H9 (cell line): ENCODE data around the gene RDH14. TPM values are rescaled to one million over a fixed set of nuclear protein-coding genes. Genes with fewer than 3 reads are reported as not detected.

Experiments used
- DNase-seq: peaks from one replicate; pipeline ENCODE4 v3.0.0-alpha.2; 2017
- H2AFZ ChIP-seq: one replicate; pipeline ENCODE4 v1.6.1; 2013; ENCODE audit warnings: mild to moderate bottlenecking, low read length, control low read depth, moderate library complexity
- H2AK5ac ChIP-seq: 2 replicates; pipeline ENCODE4 v1.6.1; 2013; ENCODE audit warnings: low read length, control low read depth, mixed read lengths; ENCODE audit not compliant: insufficient read length
- H2BK120ac ChIP-seq: one replicate; pipeline ENCODE4 v1.6.1; 2013; ENCODE audit warnings: low read depth, mild to moderate bottlenecking, low read length, control low read depth, inconsistent platforms; ENCODE audit not compliant: poor library complexity, severe bottlenecking
- H2BK12ac ChIP-seq: 2 replicates; pipeline ENCODE4 v1.6.1; 2013; ENCODE audit warnings: low read length, control low read depth, mixed read lengths, low read depth; ENCODE audit not compliant: insufficient read length
- H2BK15ac ChIP-seq: 2 replicates; pipeline ENCODE4 v1.6.1; 2013; ENCODE audit warnings: low read depth, low read length, control low read depth
- H2BK20ac ChIP-seq: one replicate; pipeline ENCODE4 v1.6.1; 2013; ENCODE audit warnings: low read depth, mild to moderate bottlenecking, low read length, control low read depth, inconsistent platforms; ENCODE audit not compliant: poor library complexity, severe bottlenecking
- H2BK5ac ChIP-seq: 2 replicates; pipeline ENCODE4 v1.6.1; 2013; ENCODE audit warnings: low read length, control low read depth, mixed read lengths; ENCODE audit not compliant: insufficient read length
- H3K14ac ChIP-seq: 2 replicates; pipeline ENCODE4 v1.6.1; 2013; ENCODE audit warnings: low read length, control low read depth; ENCODE audit not compliant: insufficient read depth
- H3K18ac ChIP-seq: 2 replicates; pipeline ENCODE4 v1.6.1; 2013; ENCODE audit warnings: low read depth, mild to moderate bottlenecking, mixed read lengths, low read length, control low read depth; ENCODE audit not compliant: insufficient read length
- H3K23ac ChIP-seq: 2 replicates; pipeline ENCODE4 v1.6.1; 2013; ENCODE audit warnings: low read length, control low read depth, mixed read lengths, low read depth; ENCODE audit not compliant: insufficient read length
- H3K23me2 ChIP-seq: 2 replicates; pipeline ENCODE4 v1.6.1; 2013; ENCODE audit warnings: low read depth, mild to moderate bottlenecking, mixed read lengths, low read length, control low read depth; ENCODE audit not compliant: insufficient read length, poor library complexity, severe bottlenecking
- H3K27ac ChIP-seq: 2 replicates; pipeline ENCODE4 v1.5.1; 2013; ENCODE audit warnings: low read length, control low read depth, mixed read lengths, low read depth; ENCODE audit not compliant: insufficient read length
- H3K27me3 ChIP-seq: 2 replicates; pipeline ENCODE4 v1.6.1; 2013; ENCODE audit warnings: low read length, control low read depth, inconsistent platforms; ENCODE audit not compliant: insufficient read depth
- H3K4ac ChIP-seq: 2 replicates; pipeline ENCODE4 v1.6.1; 2013; ENCODE audit warnings: low read depth, mild to moderate bottlenecking, control low read depth, inconsistent platforms, low read length, moderate library complexity
- H3K4me1 ChIP-seq: 2 replicates; pipeline ENCODE4 v1.6.1; 2013; ENCODE audit warnings: low read length, control low read depth, inconsistent platforms; ENCODE audit not compliant: insufficient read depth
- H3K4me2 ChIP-seq: 2 replicates; pipeline ENCODE4 v1.6.1; 2013; ENCODE audit warnings: low read length, control low read depth, mixed read lengths; ENCODE audit not compliant: insufficient read length, insufficient read depth
- H3K56ac ChIP-seq: 2 replicates; pipeline ENCODE4 v1.6.1; 2013; ENCODE audit warnings: low read depth, mild to moderate bottlenecking, mixed read lengths, low read length, control low read depth; ENCODE audit not compliant: insufficient read length
- H3K79me1 ChIP-seq: 2 replicates; pipeline ENCODE4 v1.6.1; 2013; ENCODE audit warnings: low read depth, mild to moderate bottlenecking, moderate library complexity, low read length, control low read depth, inconsistent platforms; ENCODE audit not compliant: insufficient read depth, poor library complexity, severe bottlenecking
- H3K79me2 ChIP-seq: 2 replicates; pipeline ENCODE4 v1.6.1; 2013; ENCODE audit warnings: low read length, control low read depth, inconsistent platforms; ENCODE audit not compliant: insufficient read depth
- H3K9ac ChIP-seq: 2 replicates; pipeline ENCODE4 v1.6.1; 2013; ENCODE audit warnings: low read length, control low read depth, mixed read lengths; ENCODE audit not compliant: insufficient read length; ENCODE audit errors: extremely low read depth
- H3K9me3 ChIP-seq: one replicate; pipeline ENCODE4 v1.6.1; 2013; ENCODE audit warnings: low read depth, low read length, inconsistent platforms; ENCODE audit not compliant: control insufficient read depth
- H3T11ph ChIP-seq: one replicate; pipeline ENCODE4 v1.6.1; 2013; ENCODE audit warnings: mild to moderate bottlenecking, low read length, control low read depth, inconsistent platforms
- H4K20me1 ChIP-seq: one replicate; pipeline ENCODE4 v1.6.1; 2013; ENCODE audit not compliant: control insufficient read depth, insufficient read length, insufficient read depth
- H4K5ac ChIP-seq: 2 replicates; pipeline ENCODE4 v1.6.1; 2013; ENCODE audit warnings: low read depth, mild to moderate bottlenecking, mixed read lengths, low read length, control low read depth; ENCODE audit not compliant: insufficient read length
- H4K8ac ChIP-seq: replicated peaks from 2 replicates; pipeline ENCODE4 v1.6.1; 2013; ENCODE audit warnings: low read length, control low read depth, mixed read lengths, low read depth; ENCODE audit not compliant: insufficient read length
- H4K91ac ChIP-seq: 2 replicates; pipeline ENCODE4 v1.6.1; 2013; ENCODE audit warnings: low read depth, mild to moderate bottlenecking, moderate library complexity, mixed read lengths, low read length, control low read depth; ENCODE audit not compliant: insufficient read length
- H3K27ac Mint-ChIP-seq, 3 experiments: 2 replicates in 2 of 3; 3 replicates in 1 of 3; pipeline ENCODE4 v1.8.0; 2020 to 2021; ENCODE audit warnings: mixed read lengths in 3 of 3, mild to moderate bottlenecking in 1 of 3, moderate library complexity in 1 of 3
- H3K27me3 Mint-ChIP-seq: 2 replicates; pipeline ENCODE4 v1.8.0; 2021; ENCODE audit warnings: low read depth, mild to moderate bottlenecking, moderate library complexity, mixed read lengths
- H3K36me3 Mint-ChIP-seq, 3 experiments: 2 replicates in 2 of 3; 3 replicates in 1 of 3; pipeline ENCODE4 v1.8.0; 2020 to 2021; ENCODE audit warnings: low read depth in 3 of 3, mixed read lengths in 3 of 3; ENCODE audit not compliant: insufficient read depth in 1 of 3
- H3K4me1 Mint-ChIP-seq, 2 experiments: 2 replicates each; pipeline ENCODE4 v1.8.0; 2020; ENCODE audit warnings: mixed read lengths in 2 of 2
- H3K4me3 Mint-ChIP-seq, 2 experiments: 2 replicates in 1 of 2; 3 replicates in 1 of 2; pipeline ENCODE4 v1.8.0; 2020 to 2021; ENCODE audit warnings: mild to moderate bottlenecking in 2 of 2, mixed read lengths in 2 of 2, moderate library complexity in 1 of 2
- H3K9me3 Mint-ChIP-seq, 2 experiments: 2 replicates in 1 of 2; 3 replicates in 1 of 2; pipeline ENCODE4 v1.8.0; 2020; ENCODE audit warnings: mild to moderate bottlenecking in 2 of 2, mixed read lengths in 2 of 2, moderate library complexity in 1 of 2
- CTCF ChIP-seq: fragments of 200-600 bp; sonication (generic); conservative IDR thresholded peaks from 3 replicates; pipeline ENCODE4 v1.8.0; 2021; ENCODE audit warnings: antibody characterized with exemption, mild to moderate bottlenecking
- WGBS: extraction: QIAGEN DNeasy Blood & Tissue Kit; methylation state at CpG from one replicate; pipeline ENCODE4 v1.1.7; 2013; ENCODE audit warnings: missing lambda C conversion rate, low lambda C conversion rate, mixed read lengths; ENCODE audit not compliant: insufficient read length; ENCODE audit errors: extremely low coverage; 5-methylcytosine and 5-hydroxymethylcytosine counted together
- total RNA-seq: library from RNA; stranded (reverse); gene quantifications from 2 replicates; pipeline ENCODE4 v1.2.1, GENCODE V29; 2021

Gene RDH14
- total RNA-seq, 1 experiment from 2014 or later = 25.5 TPM

GRCh38 chr2:18566145-18566769 is 5.8 kb upstream of the RDH14 start:
- no peak overlapping the region for H3K14ac ChIP-seq
- no peak overlapping the region for H3K23ac ChIP-seq
- no peak overlapping the region for H2BK15ac ChIP-seq
- H3K4me1 ChIP-seq = no peaks in the 10 kb centered on the region
- no peak overlapping the region for H2AFZ ChIP-seq
- H2BK12ac ChIP-seq = no peak overlapping the region
- no peaks in the 10 kb centered on the region for H3K27me3 ChIP-seq
- no peak overlapping the region for H3K18ac ChIP-seq
- H3K27ac Mint-ChIP-seq = no peak overlapping the region
- H3K36me3 Mint-ChIP-seq = peaks cover 0 to 4% (median 0%) of the 10 kb centered on the region in 3 experiments; a peak in 2 of 7 replicates
- peaks cover 9 to 14% of the 10 kb centered on the region in 2 experiments for H3K4me1 Mint-ChIP-seq
- no peak overlapping the region for H4K8ac ChIP-seq
- TF ChIP-seq CTCF = no peak
- no peaks in the 10 kb centered on the region for H3K79me1 ChIP-seq
- no peaks in the 10 kb centered on the region for H3K79me2 ChIP-seq
- H3K9me3 ChIP-seq = no peaks in the 10 kb centered on the region
- no CpG with 5 or more reads among the region's 1 CpG for WGBS
- H2BK20ac ChIP-seq = no peak overlapping the region
- no peak overlapping the region for H4K91ac ChIP-seq
- H3K9me3 Mint-ChIP-seq = no peaks in the 10 kb centered on the region; a peak in 3 of 5 replicates
- H3K4ac ChIP-seq = no peak overlapping the region
- H2BK120ac ChIP-seq = no peak overlapping the region
- no peak overlapping the region for H3K4me2 ChIP-seq
- no peak overlapping the region for H3K9ac ChIP-seq
- H4K5ac ChIP-seq = no peak overlapping the region
- H3K4me3 Mint-ChIP-seq = no peak overlapping the region
- H3K23me2 ChIP-seq = no peaks in the 10 kb centered on the region
- no peak overlapping the region for H3K27ac ChIP-seq
- H2AK5ac ChIP-seq = no peak overlapping the region
- no peaks in the 10 kb centered on the region for H3K27me3 Mint-ChIP-seq
- no peak for DNase-seq
- H3K56ac ChIP-seq = no peak overlapping the region
- H2BK5ac ChIP-seq = no peak overlapping the region
- H4K20me1 ChIP-seq = no peaks in the 10 kb centered on the region
- no peak overlapping the region for H3T11ph ChIP-seq
